Neural cell (in vitro differentiated cells): Measurements from ENCODE around the gene PLEKHO2. TPM values are rescaled to one million over a fixed set of nuclear protein-coding genes. Genes with fewer than 3 reads are reported as not detected.

Source experiments
- H2AFZ ChIP-seq: fragments of 200-600, 300-800 bp; sonication (generic), shearing (Covaris generic); 2 replicates; pipeline ENCODE4 v1.6.0; 2014; ENCODE audit warnings: low read depth, mild to moderate bottlenecking, antibody characterized with exemption, low read length, moderate library complexity
- H3F3A ChIP-seq: fragments of 200-600 bp; shearing (Covaris generic); 2 replicates; pipeline ENCODE4 v1.6.1; 2016; ENCODE audit warnings: mild to moderate bottlenecking, moderate library complexity, mixed read lengths, antibody characterized with exemption, low read length; ENCODE audit not compliant: insufficient read depth, poor library complexity, severe bottlenecking
- H3K27ac ChIP-seq: fragments of 200-600, 300-800 bp; sonication (generic), shearing (Covaris generic); 2 replicates; pipeline ENCODE4 v1.5.1; 2014; ENCODE audit warnings: mild to moderate bottlenecking, low read length, moderate library complexity
- H3K27me3 ChIP-seq: fragments of 300-800, 200-600 bp; sonication (generic), shearing (Covaris generic); 2 replicates; pipeline ENCODE4 v1.6.0; 2014; ENCODE audit warnings: mild to moderate bottlenecking, low read depth, low read length, moderate library complexity; ENCODE audit not compliant: insufficient read depth
- H3K36me3 ChIP-seq: fragments of 300-800, 200-600 bp; sonication (generic), shearing (Covaris generic); 2 replicates; pipeline ENCODE4 v1.5.1; 2014; ENCODE audit warnings: mild to moderate bottlenecking, antibody characterized with exemption, low read length, moderate library complexity; ENCODE audit not compliant: insufficient read depth
- H3K4me2 ChIP-seq: fragments of 300-800, 200-600 bp; sonication (generic), shearing (Covaris generic); 2 replicates; pipeline ENCODE4 v1.6.0; 2014; ENCODE audit warnings: mild to moderate bottlenecking, low read length
- H3K4me3 ChIP-seq: fragments of 300-800, 200-600 bp; sonication (generic), shearing (Covaris generic); 2 replicates; pipeline ENCODE4 v1.5.1; 2014; ENCODE audit warnings: mild to moderate bottlenecking, low read length, moderate library complexity
- H3K79me2 ChIP-seq: fragments of 200-600 bp; shearing (Covaris generic); replicated peaks from 2 replicates; pipeline ENCODE4 v1.6.0; 2014; ENCODE audit warnings: mild to moderate bottlenecking, low read length, moderate library complexity; ENCODE audit not compliant: insufficient read depth
- H3K9ac ChIP-seq: fragments of 300-800, 200-600 bp; sonication (generic), shearing (Covaris generic); 2 replicates; pipeline ENCODE4 v1.6.1; 2016; ENCODE audit warnings: mild to moderate bottlenecking, low read length, mixed read lengths
- H3K9me2 ChIP-seq: fragments of 200-600 bp; shearing (Covaris generic); 2 replicates; pipeline ENCODE4 v1.6.1; 2016; ENCODE audit warnings: mild to moderate bottlenecking, low read length, mixed read lengths; ENCODE audit not compliant: insufficient read depth
- H3K9me3 ChIP-seq: fragments of 200-600, 300-800 bp; sonication (generic), shearing (Covaris generic); 2 replicates; pipeline ENCODE4 v1.6.1; 2016; ENCODE audit warnings: mild to moderate bottlenecking, mixed run types, low read length, moderate library complexity, mixed read lengths
- H4K20me1 ChIP-seq: fragments of 200-600 bp; shearing (Covaris generic); 2 replicates; pipeline ENCODE4 v1.6.1; 2016; ENCODE audit warnings: mild to moderate bottlenecking, mixed run types; ENCODE audit not compliant: insufficient read depth
- CTCF ChIP-seq: fragments of 450-650 bp; IDR thresholded peaks from 2 replicates; pipeline ENCODE4 v1.5.1; 2014; ENCODE audit warnings: antibody characterized with exemption, mild to moderate bottlenecking, moderate library complexity; ENCODE audit not compliant: poor library complexity, severe bottlenecking
- EP300 ChIP-seq: fragments of 450-650 bp; conservative IDR thresholded peaks from 2 replicates; pipeline ENCODE4 v1.6.1; 2014; ENCODE audit warnings: antibody characterized with exemption, mild to moderate bottlenecking, moderate library complexity; ENCODE audit not compliant: poor library complexity, severe bottlenecking
- EZH2 ChIP-seq: fragments of 200-600, 300-800 bp; shearing (Covaris generic), sonication (generic); IDR thresholded peaks from 2 replicates; pipeline ENCODE4 v1.6.1; 2014; ENCODE audit warnings: antibody characterized with exemption, low read length, borderline replicate concordance, mild to moderate bottlenecking; ENCODE audit not compliant: insufficient read depth, poor library complexity, severe bottlenecking
- MXI1 ChIP-seq: fragments of 450-650 bp; conservative IDR thresholded peaks from 2 replicates; pipeline ENCODE4 v1.6.1; 2014; ENCODE audit warnings: antibody characterized with exemption, mild to moderate bottlenecking; ENCODE audit not compliant: poor library complexity, severe bottlenecking
- POLR2AphosphoS5 ChIP-seq: IDR thresholded peaks from 2 replicates; pipeline ENCODE4 v1.6.1; 2012
- RAD21 ChIP-seq: fragments of 450-650 bp; conservative IDR thresholded peaks from 2 replicates; pipeline ENCODE4 v1.6.1; 2014; ENCODE audit warnings: antibody characterized with exemption, mild to moderate bottlenecking, moderate library complexity
- REST ChIP-seq: IDR thresholded peaks from 2 replicates; pipeline ENCODE4 v1.6.1; 2012; ENCODE audit warnings: borderline replicate concordance
- SMC3 ChIP-seq: fragments of 450-650 bp; conservative IDR thresholded peaks from 2 replicates; pipeline ENCODE4 v1.6.1; 2014; ENCODE audit warnings: antibody characterized with exemption, mild to moderate bottlenecking, moderate library complexity; ENCODE audit not compliant: poor library complexity
- TAF1 ChIP-seq: IDR thresholded peaks from 2 replicates; pipeline ENCODE4 v1.6.1; 2012; ENCODE audit warnings: low read depth
- polyA plus RNA-seq: library from polyadenylated mRNA; depleted of rRNA; stranded (reverse); fragments of >200 nt; gene quantifications from 2 replicates; pipeline ENCODE4 v1.2.3, GENCODE V29; 2014

Gene PLEKHO2
- polyA plus RNA-seq, 1 donor from 2014 or later: 1.3 TPM

GRCh38 chr15:64916365-64916764 lies 74.7 kb downstream of the PLEKHO2 start:
- no peaks in the 10 kb centered on the region for H3K9me3 ChIP-seq
- no peaks in the 10 kb centered on the region for H4K20me1 ChIP-seq
- no peaks in the 10 kb centered on the region for H3K79me2 ChIP-seq
- H3K9me2 ChIP-seq: no peaks in the 10 kb centered on the region
- peaks cover 4% of the 10 kb centered on the region for H3K27me3 ChIP-seq
- H3K36me3 ChIP-seq: no peaks in the 10 kb centered on the region
- H2AFZ ChIP-seq: no peak overlapping the region
- H3K9ac ChIP-seq: no peak overlapping the region
- no peak for TF ChIP-seq SMC3
- TF ChIP-seq TAF1: no peak
- no peak for TF ChIP-seq RAD21
- TF ChIP-seq REST: no peak
- no peak for TF ChIP-seq POLR2AphosphoS5
- no peak for TF ChIP-seq EP300
- TF ChIP-seq CTCF: no peak
- no peak for TF ChIP-seq MXI1
- TF ChIP-seq EZH2: no peak
- H3K4me3 ChIP-seq: no peak overlapping the region
- no peaks in the 10 kb centered on the region for H3F3A ChIP-seq
- no peak overlapping the region for H3K27ac ChIP-seq
- H3K4me2 ChIP-seq: no peak overlapping the region

GRCh38 chr15:64917211-64917610 lies 75.5 kb downstream of the PLEKHO2 start:
- H3F3A ChIP-seq: no peaks in the 10 kb centered on the region
- H3K36me3 ChIP-seq: no peaks in the 10 kb centered on the region
- H3K9me2 ChIP-seq: no peaks in the 10 kb centered on the region
- H3K9me3 ChIP-seq: no peaks in the 10 kb centered on the region
- no peak for TF ChIP-seq CTCF
- no peak for TF ChIP-seq MXI1
- TF ChIP-seq POLR2AphosphoS5: no peak
- no peak for TF ChIP-seq SMC3
- TF ChIP-seq EZH2: no peak
- no peak for TF ChIP-seq EP300
- no peak overlapping the region for H3K4me3 ChIP-seq
- H3K27me3 ChIP-seq: peaks cover 2% of the 10 kb centered on the region
- no peaks in the 10 kb centered on the region for H3K79me2 ChIP-seq
- H2AFZ ChIP-seq: no peak overlapping the region
- H3K4me2 ChIP-seq: no peak overlapping the region
- H3K9ac ChIP-seq: no peak overlapping the region
- H4K20me1 ChIP-seq: no peaks in the 10 kb centered on the region
- H3K27ac ChIP-seq: no peak overlapping the region

Other genes starting within 250 kb of the PLEKHO2 start
- not detected in 2 replicates for gene RBPMS2, start 66.3 kb upstream of the PLEKHO2 start, polyA plus RNA-seq
- 0.58 and 0.78 TPM in 2 replicates for gene PIF1, start 16.3 kb upstream of the PLEKHO2 start, polyA plus RNA-seq
- 7.0 and 7.2 TPM in 2 replicates for gene ANKDD1A, start 70.0 kb downstream of the PLEKHO2 start, polyA plus RNA-seq
- gene SPG21, start 148.0 kb downstream of the PLEKHO2 start, polyA plus RNA-seq: 67.6 and 67.7 TPM in 2 replicates
- gene MTFMT, start 187.7 kb downstream of the PLEKHO2 start, polyA plus RNA-seq: 14.4 and 21.3 TPM in 2 replicates
- not detected in 2 replicates for gene SLC51B, start 203.5 kb downstream of the PLEKHO2 start, polyA plus RNA-seq
- not detected in 2 replicates for gene RASL12, start 226.1 kb downstream of the PLEKHO2 start, polyA plus RNA-seq
- gene KBTBD13, start 234.8 kb downstream of the PLEKHO2 start, polyA plus RNA-seq: not detected in 2 replicates